GM23338 (cell line): ENCODE data around the gene MYL11. TPM values are rescaled to one million over a fixed set of nuclear protein-coding genes. Genes with fewer than 3 reads are reported as not detected.
A peak's percentile ranks its signal among the peaks of the same experiment; 100 is the strongest.

Experiments used
- ATAC-seq: fragments of 200-7000 bp; cut with Tn5 transposase; 3 replicates; pipeline ENCODE4 v1.9.1; 2020
- DNase-seq: peaks from one replicate; pipeline ENCODE4 v3.0.0-alpha.2; 2015; ENCODE audit warnings: low spot score
- H2AFZ ChIP-seq: fragments of 200-600 bp; sonication (generic); 2 replicates; pipeline ENCODE4 v1.8.0; 2016; ENCODE audit warnings: antibody characterized with exemption, mild to moderate bottlenecking, moderate library complexity
- H3F3A ChIP-seq: fragments of 200-600 bp; sonication (generic); replicated peaks from 2 replicates; pipeline ENCODE4 v1.8.0; 2017; ENCODE audit warnings: antibody characterized with exemption, mixed run types, low read depth
- H3K27ac ChIP-seq: fragments of 200-600 bp; sonication (generic); 2 replicates; pipeline ENCODE4 v1.6.1; 2016; ENCODE audit warnings: low read depth
- H3K27me3 ChIP-seq: fragments of 200-600 bp; sonication (generic); 2 replicates; pipeline ENCODE4 v1.8.0; 2016; ENCODE audit warnings: mild to moderate bottlenecking, mixed run types, moderate library complexity; ENCODE audit not compliant: insufficient read depth
- H3K36me3 ChIP-seq: fragments of 200-600 bp; sonication (generic); 2 replicates; pipeline ENCODE4 v1.8.0; 2016; ENCODE audit warnings: mild to moderate bottlenecking; ENCODE audit not compliant: insufficient read depth
- H3K4me1 ChIP-seq: fragments of 200-600 bp; sonication (generic); 2 replicates; pipeline ENCODE4 v1.8.0; 2016; ENCODE audit warnings: mild to moderate bottlenecking, moderate library complexity; ENCODE audit not compliant: insufficient read depth
- H3K4me2 ChIP-seq: fragments of 200-600 bp; sonication (generic); 2 replicates; pipeline ENCODE4 v1.7.1; 2017; ENCODE audit warnings: mixed run types
- H3K4me3 ChIP-seq: fragments of 200-600 bp; sonication (generic); 2 replicates; pipeline ENCODE4 v1.6.1; 2016; ENCODE audit warnings: mixed run types
- H3K79me2 ChIP-seq: fragments of 200-600 bp; sonication (generic); replicated peaks from 2 replicates; pipeline ENCODE4 v1.8.0; 2017; ENCODE audit warnings: mild to moderate bottlenecking; ENCODE audit not compliant: insufficient read depth
- H3K9me2 ChIP-seq: fragments of 200-600 bp; sonication (generic); 2 replicates; pipeline ENCODE4 v1.8.0; 2017; ENCODE audit not compliant: insufficient read depth
- H4K20me1 ChIP-seq: fragments of 200-600 bp; sonication (generic); replicated peaks from 2 replicates; pipeline ENCODE4 v1.8.0; 2017; ENCODE audit warnings: mild to moderate bottlenecking; ENCODE audit not compliant: insufficient read depth
- H3K27ac Mint-ChIP-seq: 2 replicates; pipeline ENCODE4 v1.8.0; 2020; ENCODE audit warnings: inconsistent platforms, mild to moderate bottlenecking, moderate library complexity, mixed read lengths
- H3K27me3 Mint-ChIP-seq: 3 replicates; pipeline ENCODE4 v1.8.0; 2022; ENCODE audit warnings: low read depth, mild to moderate bottlenecking, moderate library complexity, mixed read lengths, inconsistent platforms; ENCODE audit not compliant: insufficient read depth, poor library complexity
- H3K36me3 Mint-ChIP-seq: 3 replicates; pipeline ENCODE4 v1.8.0; 2021; ENCODE audit warnings: low read depth, mild to moderate bottlenecking, inconsistent platforms, moderate library complexity, mixed read lengths
- H3K4me1 Mint-ChIP-seq: 3 replicates; pipeline ENCODE4 v1.8.0; 2020; ENCODE audit warnings: mild to moderate bottlenecking, inconsistent platforms, mixed read lengths
- H3K4me3 Mint-ChIP-seq: 3 replicates; pipeline ENCODE4 v1.8.0; 2021; ENCODE audit warnings: moderate library complexity, mild to moderate bottlenecking, inconsistent platforms, mixed read lengths
- H3K9me3 Mint-ChIP-seq: 3 replicates; pipeline ENCODE4 v1.8.0; 2020; ENCODE audit warnings: moderate library complexity, mild to moderate bottlenecking, inconsistent platforms, mixed read lengths
- CREB1 ChIP-seq: fragments of 250-450 bp; sonication (Bioruptor Pico); IDR thresholded peaks from 2 replicates; pipeline ENCODE4 v1.5.0; 2020; ENCODE audit warnings: low read depth, mild to moderate bottlenecking, moderate library complexity
- EZH2phosphoT487 ChIP-seq: fragments of 200-600 bp; sonication (generic); IDR thresholded peaks from one replicate; pipeline ENCODE4 v1.8.1; 2018; ENCODE audit warnings: antibody characterized with exemption; ENCODE audit not compliant: unreplicated experiment
- JUNB ChIP-seq: IDR thresholded peaks from one replicate; pipeline ENCODE4 v1.6.1; 2016; ENCODE audit warnings: antibody characterized with exemption; ENCODE audit not compliant: unreplicated experiment
- NANOG ChIP-seq: IDR thresholded peaks from 2 replicates; pipeline ENCODE4 v1.6.1; 2016; ENCODE audit warnings: antibody characterized with exemption, borderline replicate concordance
- POLR2AphosphoS5 ChIP-seq: IDR thresholded peaks from 2 replicates; pipeline ENCODE4 v1.6.1; 2016; ENCODE audit warnings: antibody characterized with exemption, low read depth
- STAT1 ChIP-seq: IDR thresholded peaks from one replicate; pipeline ENCODE4 v1.6.1; 2016; ENCODE audit warnings: antibody characterized with exemption; ENCODE audit not compliant: unreplicated experiment
- ZNF114 ChIP-seq: fragments of 250-450 bp; sonication (Bioruptor Pico); IDR thresholded peaks from 2 replicates; pipeline ENCODE4 v1.5.0; 2020; ENCODE audit warnings: mild to moderate bottlenecking, moderate library complexity
- ZNF331 ChIP-seq: fragments of 250-450 bp; sonication (Bioruptor Pico); IDR thresholded peaks from 2 replicates; pipeline ENCODE4 v1.5.0; 2020; ENCODE audit warnings: low read depth, mild to moderate bottlenecking, moderate library complexity
- polyA plus RNA-seq: library from polyadenylated mRNA; unstranded; fragments of >200 nt; fragmentation: Nextera tagmentation; extraction: Ambion mirVana; gene quantifications from 2 replicates; pipeline ENCODE4 v1.2.1, GENCODE V29; 2016
- total RNA-seq: library from RNA; depleted of rRNA; stranded (reverse); fragments of >200 nt; shearing (Covaris generic); gene quantifications from 2 replicates; pipeline ENCODE4 v1.2.3, GENCODE V29; 2014
- TF ChIP-seq, protein P1 (sequence below), 2 experiments: fragments of 200-600 bp in 1 of 2; sonication (generic) in 1 of 2; conservative IDR thresholded peaks; 2 replicates each; pipeline versions ENCODE4 v1.5.1 to v1.6.1; 2016 to 2017; ENCODE audit warnings: antibody characterized with exemption in 2 of 2, low read depth in 2 of 2, mild to moderate bottlenecking in 2 of 2, moderate library complexity in 1 of 2
- TF ChIP-seq, protein P2 (sequence below): IDR thresholded peaks from one replicate; pipeline ENCODE4 v1.6.1; 2018; ENCODE audit warnings: antibody characterized with exemption; ENCODE audit not compliant: unreplicated experiment
- TF ChIP-seq, protein P3 (sequence below): IDR thresholded peaks from 2 replicates; pipeline ENCODE4 v1.6.1; 2016; ENCODE audit warnings: antibody characterized with exemption
- TF ChIP-seq, protein P4 (sequence below): fragments of 250-450 bp; sonication (Bioruptor Pico); IDR thresholded peaks from 2 replicates; pipeline ENCODE4 v1.5.0; 2020; ENCODE audit warnings: mild to moderate bottlenecking, moderate library complexity

The MYL11 gene
- total and polyA plus RNA-seq, 2 experiments from 2014 or later = 3.5 TPM; not detected in 1

DNA sequence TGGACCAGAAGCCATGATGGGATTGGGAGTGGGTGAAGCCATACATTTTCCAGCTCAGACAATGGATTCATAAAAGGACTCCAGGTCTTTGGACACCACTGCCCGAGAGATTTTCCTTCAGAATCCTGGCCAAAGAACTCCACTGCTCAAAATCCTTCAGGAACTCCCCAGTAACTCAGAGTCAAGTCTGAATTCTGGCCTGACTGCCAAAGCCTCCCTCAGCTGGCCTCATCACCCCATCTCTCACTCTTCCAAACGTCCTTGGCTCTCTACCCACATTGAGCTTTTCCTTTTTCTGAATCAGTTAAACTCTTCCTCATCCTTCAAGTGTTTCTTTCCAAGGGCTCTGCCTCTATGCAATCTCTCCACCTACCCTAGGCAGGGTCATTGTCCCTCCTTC, 8.9 kb downstream of the MYL11 start (continued):
- no peak for TF ChIP-seq CREB1 (CRISPR knock-in tag)
- TF ChIP-seq ZNF331 (CRISPR knock-in tag) = no peak

DNA sequence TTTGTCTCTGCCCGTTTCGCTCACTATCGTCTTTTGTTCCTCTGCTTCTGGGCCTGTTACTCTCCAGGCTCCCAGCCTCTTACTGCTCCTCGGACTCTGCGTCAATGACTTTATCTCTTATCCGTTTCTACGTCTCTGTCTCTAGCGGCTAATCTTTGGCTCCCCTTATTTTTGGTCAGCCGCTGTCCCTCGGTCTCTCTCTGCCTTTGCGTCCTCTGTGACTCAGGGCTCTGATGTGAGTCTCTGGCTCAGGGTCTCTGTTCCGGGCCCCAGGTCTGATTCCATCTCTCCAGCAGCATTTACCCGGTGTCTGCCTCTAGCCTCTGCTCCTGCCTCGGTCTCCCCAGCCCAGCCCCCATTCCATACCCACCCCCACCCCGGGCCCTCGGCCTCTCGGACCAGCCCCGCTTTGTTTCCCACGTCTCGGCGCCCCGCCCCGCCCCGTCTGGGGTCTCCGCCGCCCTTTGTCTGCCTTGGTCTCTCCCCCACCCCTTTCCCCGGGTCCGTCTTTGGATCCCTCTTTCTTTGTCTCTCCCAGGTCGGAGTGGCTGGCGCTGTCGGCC, 20.1 kb downstream of the MYL11 start:
- peak; percentile 58 for ATAC-seq
- Histone ChIP-seq H3K4me2 (peak overlapping the region; percentile 94), H3K4me1 (peaks cover 30% of the 10 kb centered on the region), H2AFZ (peak overlapping the region; percentile 90), H3K36me3 (peaks cover 9% of the 10 kb centered on the region; the same call in 1 of the 2 replicates), H3K4me3 (peak overlapping the region; percentile 96), H3K27me3 (no peaks in the 10 kb centered on the region), H3F3A (peaks cover 41% of the 10 kb centered on the region), H3K79me2 (peaks cover 20% of the 10 kb centered on the region), H3K27ac (peak overlapping the region; percentile 97), H3K9me2 (no peaks in the 10 kb centered on the region), H4K20me1 (peaks cover 15% of the 10 kb centered on the region; the same call in 1 of the 2 replicates)
- no peak for TF ChIP-seq STAT1
- no peak for TF ChIP-seq EZH2phosphoT487
- TF ChIP-seq POLR2AphosphoS5 = no peak; the same call in 1 of the 2 replicates
- TF ChIP-seq, protein P1, sequence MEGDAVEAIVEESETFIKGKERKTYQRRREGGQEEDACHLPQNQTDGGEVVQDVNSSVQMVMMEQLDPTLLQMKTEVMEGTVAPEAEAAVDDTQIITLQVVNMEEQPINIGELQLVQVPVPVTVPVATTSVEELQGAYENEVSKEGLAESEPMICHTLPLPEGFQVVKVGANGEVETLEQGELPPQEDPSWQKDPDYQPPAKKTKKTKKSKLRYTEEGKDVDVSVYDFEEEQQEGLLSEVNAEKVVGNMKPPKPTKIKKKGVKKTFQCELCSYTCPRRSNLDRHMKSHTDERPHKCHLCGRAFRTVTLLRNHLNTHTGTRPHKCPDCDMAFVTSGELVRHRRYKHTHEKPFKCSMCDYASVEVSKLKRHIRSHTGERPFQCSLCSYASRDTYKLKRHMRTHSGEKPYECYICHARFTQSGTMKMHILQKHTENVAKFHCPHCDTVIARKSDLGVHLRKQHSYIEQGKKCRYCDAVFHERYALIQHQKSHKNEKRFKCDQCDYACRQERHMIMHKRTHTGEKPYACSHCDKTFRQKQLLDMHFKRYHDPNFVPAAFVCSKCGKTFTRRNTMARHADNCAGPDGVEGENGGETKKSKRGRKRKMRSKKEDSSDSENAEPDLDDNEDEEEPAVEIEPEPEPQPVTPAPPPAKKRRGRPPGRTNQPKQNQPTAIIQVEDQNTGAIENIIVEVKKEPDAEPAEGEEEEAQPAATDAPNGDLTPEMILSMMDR (conservative IDR thresholded peaks at IDR 0.05; ENCODE audit: low read depth in 2 of 2) = no peak
- no peak for TF ChIP-seq CREB1 (CRISPR knock-in tag)
- no peak for TF ChIP-seq ZNF114 (CRISPR knock-in tag)
- no peak for TF ChIP-seq JUNB
- TF ChIP-seq, protein P2, sequence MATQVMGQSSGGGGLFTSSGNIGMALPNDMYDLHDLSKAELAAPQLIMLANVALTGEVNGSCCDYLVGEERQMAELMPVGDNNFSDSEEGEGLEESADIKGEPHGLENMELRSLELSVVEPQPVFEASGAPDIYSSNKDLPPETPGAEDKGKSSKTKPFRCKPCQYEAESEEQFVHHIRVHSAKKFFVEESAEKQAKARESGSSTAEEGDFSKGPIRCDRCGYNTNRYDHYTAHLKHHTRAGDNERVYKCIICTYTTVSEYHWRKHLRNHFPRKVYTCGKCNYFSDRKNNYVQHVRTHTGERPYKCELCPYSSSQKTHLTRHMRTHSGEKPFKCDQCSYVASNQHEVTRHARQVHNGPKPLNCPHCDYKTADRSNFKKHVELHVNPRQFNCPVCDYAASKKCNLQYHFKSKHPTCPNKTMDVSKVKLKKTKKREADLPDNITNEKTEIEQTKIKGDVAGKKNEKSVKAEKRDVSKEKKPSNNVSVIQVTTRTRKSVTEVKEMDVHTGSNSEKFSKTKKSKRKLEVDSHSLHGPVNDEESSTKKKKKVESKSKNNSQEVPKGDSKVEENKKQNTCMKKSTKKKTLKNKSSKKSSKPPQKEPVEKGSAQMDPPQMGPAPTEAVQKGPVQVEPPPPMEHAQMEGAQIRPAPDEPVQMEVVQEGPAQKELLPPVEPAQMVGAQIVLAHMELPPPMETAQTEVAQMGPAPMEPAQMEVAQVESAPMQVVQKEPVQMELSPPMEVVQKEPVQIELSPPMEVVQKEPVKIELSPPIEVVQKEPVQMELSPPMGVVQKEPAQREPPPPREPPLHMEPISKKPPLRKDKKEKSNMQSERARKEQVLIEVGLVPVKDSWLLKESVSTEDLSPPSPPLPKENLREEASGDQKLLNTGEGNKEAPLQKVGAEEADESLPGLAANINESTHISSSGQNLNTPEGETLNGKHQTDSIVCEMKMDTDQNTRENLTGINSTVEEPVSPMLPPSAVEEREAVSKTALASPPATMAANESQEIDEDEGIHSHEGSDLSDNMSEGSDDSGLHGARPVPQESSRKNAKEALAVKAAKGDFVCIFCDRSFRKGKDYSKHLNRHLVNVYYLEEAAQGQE = no peak
- TF ChIP-seq, protein P3, sequence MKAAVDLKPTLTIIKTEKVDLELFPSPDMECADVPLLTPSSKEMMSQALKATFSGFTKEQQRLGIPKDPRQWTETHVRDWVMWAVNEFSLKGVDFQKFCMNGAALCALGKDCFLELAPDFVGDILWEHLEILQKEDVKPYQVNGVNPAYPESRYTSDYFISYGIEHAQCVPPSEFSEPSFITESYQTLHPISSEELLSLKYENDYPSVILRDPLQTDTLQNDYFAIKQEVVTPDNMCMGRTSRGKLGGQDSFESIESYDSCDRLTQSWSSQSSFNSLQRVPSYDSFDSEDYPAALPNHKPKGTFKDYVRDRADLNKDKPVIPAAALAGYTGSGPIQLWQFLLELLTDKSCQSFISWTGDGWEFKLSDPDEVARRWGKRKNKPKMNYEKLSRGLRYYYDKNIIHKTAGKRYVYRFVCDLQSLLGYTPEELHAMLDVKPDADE = no peak
- TF ChIP-seq, protein P4, sequence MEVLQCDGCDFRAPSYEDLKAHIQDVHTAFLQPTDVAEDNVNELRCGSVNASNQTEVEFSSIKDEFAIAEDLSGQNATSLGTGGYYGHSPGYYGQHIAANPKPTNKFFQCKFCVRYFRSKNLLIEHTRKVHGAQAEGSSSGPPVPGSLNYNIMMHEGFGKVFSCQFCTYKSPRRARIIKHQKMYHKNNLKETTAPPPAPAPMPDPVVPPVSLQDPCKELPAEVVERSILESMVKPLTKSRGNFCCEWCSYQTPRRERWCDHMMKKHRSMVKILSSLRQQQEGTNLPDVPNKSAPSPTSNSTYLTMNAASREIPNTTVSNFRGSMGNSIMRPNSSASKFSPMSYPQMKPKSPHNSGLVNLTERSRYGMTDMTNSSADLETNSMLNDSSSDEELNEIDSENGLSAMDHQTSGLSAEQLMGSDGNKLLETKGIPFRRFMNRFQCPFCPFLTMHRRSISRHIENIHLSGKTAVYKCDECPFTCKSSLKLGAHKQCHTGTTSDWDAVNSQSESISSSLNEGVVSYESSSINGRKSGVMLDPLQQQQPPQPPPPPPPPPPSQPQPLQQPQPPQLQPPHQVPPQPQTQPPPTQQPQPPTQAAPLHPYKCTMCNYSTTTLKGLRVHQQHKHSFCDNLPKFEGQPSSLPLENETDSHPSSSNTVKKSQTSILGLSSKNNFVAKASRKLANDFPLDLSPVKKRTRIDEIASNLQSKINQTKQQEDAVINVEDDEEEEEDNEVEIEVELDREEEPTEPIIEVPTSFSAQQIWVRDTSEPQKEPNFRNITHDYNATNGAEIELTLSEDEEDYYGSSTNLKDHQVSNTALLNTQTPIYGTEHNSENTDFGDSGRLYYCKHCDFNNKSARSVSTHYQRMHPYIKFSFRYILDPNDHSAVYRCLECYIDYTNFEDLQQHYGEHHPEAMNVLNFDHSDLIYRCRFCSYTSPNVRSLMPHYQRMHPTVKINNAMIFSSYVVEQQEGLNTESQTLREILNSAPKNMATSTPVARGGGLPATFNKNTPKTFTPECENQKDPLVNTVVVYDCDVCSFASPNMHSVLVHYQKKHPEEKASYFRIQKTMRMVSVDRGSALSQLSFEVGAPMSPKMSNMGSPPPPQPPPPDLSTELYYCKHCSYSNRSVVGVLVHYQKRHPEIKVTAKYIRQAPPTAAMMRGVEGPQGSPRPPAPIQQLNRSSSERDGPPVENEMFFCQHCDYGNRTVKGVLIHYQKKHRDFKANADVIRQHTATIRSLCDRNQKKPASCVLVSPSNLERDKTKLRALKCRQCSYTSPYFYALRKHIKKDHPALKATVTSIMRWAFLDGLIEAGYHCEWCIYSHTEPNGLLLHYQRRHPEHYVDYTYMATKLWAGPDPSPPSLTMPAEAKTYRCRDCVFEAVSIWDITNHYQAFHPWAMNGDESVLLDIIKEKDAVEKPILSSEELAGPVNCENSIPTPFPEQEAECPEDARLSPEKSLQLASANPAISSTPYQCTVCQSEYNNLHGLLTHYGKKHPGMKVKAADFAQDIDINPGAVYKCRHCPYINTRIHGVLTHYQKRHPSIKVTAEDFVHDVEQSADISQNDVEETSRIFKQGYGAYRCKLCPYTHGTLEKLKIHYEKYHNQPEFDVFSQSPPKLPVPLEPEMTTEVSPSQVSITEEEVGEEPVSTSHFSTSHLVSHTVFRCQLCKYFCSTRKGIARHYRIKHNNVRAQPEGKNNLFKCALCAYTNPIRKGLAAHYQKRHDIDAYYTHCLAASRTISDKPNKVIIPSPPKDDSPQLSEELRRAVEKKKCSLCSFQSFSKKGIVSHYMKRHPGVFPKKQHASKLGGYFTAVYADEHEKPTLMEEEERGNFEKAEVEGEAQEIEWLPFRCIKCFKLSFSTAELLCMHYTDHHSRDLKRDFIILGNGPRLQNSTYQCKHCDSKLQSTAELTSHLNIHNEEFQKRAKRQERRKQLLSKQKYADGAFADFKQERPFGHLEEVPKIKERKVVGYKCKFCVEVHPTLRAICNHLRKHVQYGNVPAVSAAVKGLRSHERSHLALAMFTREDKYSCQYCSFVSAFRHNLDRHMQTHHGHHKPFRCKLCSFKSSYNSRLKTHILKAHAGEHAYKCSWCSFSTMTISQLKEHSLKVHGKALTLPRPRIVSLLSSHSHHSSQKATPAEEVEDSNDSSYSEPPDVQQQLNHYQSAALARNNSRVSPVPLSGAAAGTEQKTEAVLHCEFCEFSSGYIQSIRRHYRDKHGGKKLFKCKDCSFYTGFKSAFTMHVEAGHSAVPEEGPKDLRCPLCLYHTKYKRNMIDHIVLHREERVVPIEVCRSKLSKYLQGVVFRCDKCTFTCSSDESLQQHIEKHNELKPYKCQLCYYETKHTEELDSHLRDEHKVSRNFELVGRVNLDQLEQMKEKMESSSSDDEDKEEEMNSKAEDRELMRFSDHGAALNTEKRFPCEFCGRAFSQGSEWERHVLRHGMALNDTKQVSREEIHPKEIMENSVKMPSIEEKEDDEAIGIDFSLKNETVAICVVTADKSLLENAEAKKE (CRISPR knock-in tag) = no peak
- no peak for TF ChIP-seq NANOG
- Mint-ChIP-seq H3K27me3 (peaks cover 7% of the 10 kb centered on the region), H3K4me3 (peak overlapping the region; percentile 82), H3K9me3 (no peaks in the 10 kb centered on the region), H3K36me3 (peaks cover 32% of the 10 kb centered on the region), H3K27ac (peak overlapping the region; percentile 94), H3K4me1 (peaks cover 33% of the 10 kb centered on the region)
- peak; percentile 89 for DNase-seq
